Lung (tissue), 12 donors: ENCODE data around the gene MTFR1L. TPM values are rescaled to one million over a fixed set of nuclear protein-coding genes. Genes with fewer than 3 reads are reported as not detected.

ENCODE experiments used
- ATAC-seq: fragments of 200-7000 bp; cut with Tn5 transposase; one replicate; pipeline ENCODE4 v1.9.1; 2020; ENCODE audit warnings: moderate number of reproducible peaks; ENCODE audit not compliant: insufficient read depth, low FRiP score
- DNase-seq, 3 donors: peaks; one replicate each; pipeline ENCODE4 v3.0.0-alpha.2; 2013 to 2017
- H3K27ac ChIP-seq, 2 donors: one replicate each; pipeline ENCODE4 v1.5.1; 2013; ENCODE audit warnings: mild to moderate bottlenecking in 2 of 2, moderate library complexity in 2 of 2, control low read depth in 1 of 2, inconsistent platforms in 1 of 2, low read depth in 1 of 2, low read length in 1 of 2
- H3K27me3 ChIP-seq, 3 donors: one replicate each; pipeline ENCODE4 v1.5.1; 2013; ENCODE audit warnings: low read length in 2 of 3; ENCODE audit not compliant: control insufficient read depth in 3 of 3, insufficient read depth in 3 of 3
- H3K36me3 ChIP-seq, 4 donors: one replicate each; pipeline ENCODE4 v1.5.1; 2013; ENCODE audit warnings: low read length in 4 of 4, mild to moderate bottlenecking in 1 of 4, moderate library complexity in 1 of 4; ENCODE audit not compliant: control insufficient read depth in 4 of 4, insufficient read depth in 4 of 4
- H3K4me1 ChIP-seq, 5 donors: one replicate each; pipeline ENCODE4 v1.5.1; 2013; ENCODE audit warnings: low read length in 5 of 5, mild to moderate bottlenecking in 2 of 5, moderate library complexity in 1 of 5; ENCODE audit not compliant: control insufficient read depth in 5 of 5, insufficient read depth in 5 of 5
- H3K4me3 ChIP-seq: one replicate; pipeline ENCODE4 v1.5.1; 2013; ENCODE audit warnings: mild to moderate bottlenecking, control low read depth, moderate library complexity
- H3K9ac ChIP-seq, 2 donors: one replicate each; pipeline ENCODE4 v1.5.1; 2013; ENCODE audit warnings: low read length in 2 of 2, control low read depth in 1 of 2; ENCODE audit not compliant: insufficient read depth in 1 of 2
- H3K9me3 ChIP-seq, 4 donors: one replicate each; pipeline ENCODE4 v1.5.1; 2013; ENCODE audit warnings: low read length in 3 of 4, mild to moderate bottlenecking in 1 of 4, moderate library complexity in 1 of 4; ENCODE audit not compliant: control insufficient read depth in 4 of 4, insufficient read depth in 3 of 4
- WGBS, 2 donors: extraction: QIAGEN DNeasy Blood & Tissue Kit; methylation state at CpG; one replicate each; pipeline ENCODE4 v1.1.7; 2013; 5-methylcytosine and 5-hydroxymethylcytosine counted together
- polyA plus RNA-seq, 2 donors: library from polyadenylated mRNA; stranded (reverse); fragments of 200-250 nt; gene quantifications; one replicate each; pipeline ENCODE4 v1.2.1, GENCODE V29; 2013
- total RNA-seq, 2 donors: library from RNA; depleted of rRNA in 1 of 2; stranded (reverse); fragments of >200 nt in 1 of 2; gene quantifications; one replicate each; pipeline ENCODE4 v1.2.1, GENCODE V29; 2014 to 2021
- TF ChIP-seq, protein P1 (sequence below): IDR thresholded peaks from 2 replicates; pipeline ENCODE4 v1.5.1; 2012; ENCODE audit warnings: mild to moderate bottlenecking; ENCODE audit errors: control extremely low read depth, extremely low read depth
- donor health status: control.
- donor health status: control.
- donor health status: Bipolar disorder and iron deficiency.
- donor health status: healthy.
- donor health status: DM: yes; HTN: yes; CAD: no.

Gene MTFR1L
- total and polyA plus RNA-seq, 4 donors, result 35.4 to 43.6 (median 38.4) TPM

DNA sequence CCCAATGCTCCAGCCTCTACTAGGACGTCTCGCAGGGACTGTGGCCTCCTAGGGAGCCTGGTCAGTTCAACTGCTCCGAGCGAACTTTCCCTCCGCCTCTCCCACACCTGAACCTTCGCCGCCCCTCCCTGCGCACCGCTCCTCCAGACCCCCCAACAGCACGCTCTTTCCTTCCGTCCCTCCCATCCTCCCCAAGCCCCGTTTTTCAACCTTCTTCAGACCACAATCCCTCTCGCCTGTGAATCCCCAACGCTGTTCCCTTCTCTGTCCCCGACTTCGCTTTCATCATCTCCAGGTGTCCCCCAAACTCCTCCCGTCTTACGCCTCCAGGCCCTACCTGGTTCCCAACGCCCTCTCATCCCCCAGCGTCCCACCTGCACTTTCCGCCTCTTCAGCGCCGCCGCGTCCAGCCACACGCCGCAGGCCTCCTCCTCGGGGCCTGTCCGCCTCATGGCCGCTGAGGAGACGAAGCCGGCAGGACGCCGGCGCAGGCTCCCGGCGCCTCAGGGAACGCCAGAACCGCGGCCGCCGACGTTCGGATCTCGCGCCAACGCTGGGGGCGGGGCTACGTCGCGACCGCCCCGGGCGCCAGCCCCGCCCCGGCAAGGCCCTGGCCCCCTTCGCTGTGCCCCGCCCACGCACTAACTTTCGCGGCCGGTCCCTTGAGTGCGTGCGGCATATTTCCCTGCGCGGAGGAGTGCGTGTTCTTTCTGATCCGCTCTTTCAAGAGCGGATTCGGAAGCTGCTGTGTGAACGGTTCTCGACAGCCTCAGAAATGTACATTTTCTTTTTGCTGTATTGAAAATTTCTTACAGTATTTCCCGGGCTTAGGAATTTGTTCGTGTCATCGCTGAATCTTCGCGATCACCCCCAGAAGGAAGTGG, 39.4 kb downstream of the MTFR1L start, which contains the start of gene AUNIP:
Gene AUNIP (minus strand): TSS at position 552 of the 884 bp plus-strand sequence. CDS start 100 bp downstream, at position 452.
- peak within 1 kb of the TSS; percentile 52 to 74 for H3K27ac ChIP-seq
- H3K9me3 ChIP-seq, result no peaks in the 10 kb centered on the region
- peaks cover 0 to 8% (median 3%) of the 10 kb centered on the region in 5 donors for H3K4me1 ChIP-seq
- peak; percentile 94 for ATAC-seq
- peak; percentile 90 to 92 (median 90) for DNase-seq
- WGBS, 2 donors, result 1 to 2% methylated on average over 68 to 77 of the region's 77 CpGs
- TF ChIP-seq, protein P1, sequence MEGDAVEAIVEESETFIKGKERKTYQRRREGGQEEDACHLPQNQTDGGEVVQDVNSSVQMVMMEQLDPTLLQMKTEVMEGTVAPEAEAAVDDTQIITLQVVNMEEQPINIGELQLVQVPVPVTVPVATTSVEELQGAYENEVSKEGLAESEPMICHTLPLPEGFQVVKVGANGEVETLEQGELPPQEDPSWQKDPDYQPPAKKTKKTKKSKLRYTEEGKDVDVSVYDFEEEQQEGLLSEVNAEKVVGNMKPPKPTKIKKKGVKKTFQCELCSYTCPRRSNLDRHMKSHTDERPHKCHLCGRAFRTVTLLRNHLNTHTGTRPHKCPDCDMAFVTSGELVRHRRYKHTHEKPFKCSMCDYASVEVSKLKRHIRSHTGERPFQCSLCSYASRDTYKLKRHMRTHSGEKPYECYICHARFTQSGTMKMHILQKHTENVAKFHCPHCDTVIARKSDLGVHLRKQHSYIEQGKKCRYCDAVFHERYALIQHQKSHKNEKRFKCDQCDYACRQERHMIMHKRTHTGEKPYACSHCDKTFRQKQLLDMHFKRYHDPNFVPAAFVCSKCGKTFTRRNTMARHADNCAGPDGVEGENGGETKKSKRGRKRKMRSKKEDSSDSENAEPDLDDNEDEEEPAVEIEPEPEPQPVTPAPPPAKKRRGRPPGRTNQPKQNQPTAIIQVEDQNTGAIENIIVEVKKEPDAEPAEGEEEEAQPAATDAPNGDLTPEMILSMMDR, result no peak
- H3K27me3 ChIP-seq, result no peaks in the 10 kb centered on the region
- peaks cover 0 to 10% (median 4%) of the 10 kb centered on the region in 4 donors for H3K36me3 ChIP-seq
- peak within 1 kb of the TSS; percentile 37 for H3K4me3 ChIP-seq
- H3K9ac ChIP-seq, result peak within 1 kb of the TSS; percentile 46 to 87

DNA sequence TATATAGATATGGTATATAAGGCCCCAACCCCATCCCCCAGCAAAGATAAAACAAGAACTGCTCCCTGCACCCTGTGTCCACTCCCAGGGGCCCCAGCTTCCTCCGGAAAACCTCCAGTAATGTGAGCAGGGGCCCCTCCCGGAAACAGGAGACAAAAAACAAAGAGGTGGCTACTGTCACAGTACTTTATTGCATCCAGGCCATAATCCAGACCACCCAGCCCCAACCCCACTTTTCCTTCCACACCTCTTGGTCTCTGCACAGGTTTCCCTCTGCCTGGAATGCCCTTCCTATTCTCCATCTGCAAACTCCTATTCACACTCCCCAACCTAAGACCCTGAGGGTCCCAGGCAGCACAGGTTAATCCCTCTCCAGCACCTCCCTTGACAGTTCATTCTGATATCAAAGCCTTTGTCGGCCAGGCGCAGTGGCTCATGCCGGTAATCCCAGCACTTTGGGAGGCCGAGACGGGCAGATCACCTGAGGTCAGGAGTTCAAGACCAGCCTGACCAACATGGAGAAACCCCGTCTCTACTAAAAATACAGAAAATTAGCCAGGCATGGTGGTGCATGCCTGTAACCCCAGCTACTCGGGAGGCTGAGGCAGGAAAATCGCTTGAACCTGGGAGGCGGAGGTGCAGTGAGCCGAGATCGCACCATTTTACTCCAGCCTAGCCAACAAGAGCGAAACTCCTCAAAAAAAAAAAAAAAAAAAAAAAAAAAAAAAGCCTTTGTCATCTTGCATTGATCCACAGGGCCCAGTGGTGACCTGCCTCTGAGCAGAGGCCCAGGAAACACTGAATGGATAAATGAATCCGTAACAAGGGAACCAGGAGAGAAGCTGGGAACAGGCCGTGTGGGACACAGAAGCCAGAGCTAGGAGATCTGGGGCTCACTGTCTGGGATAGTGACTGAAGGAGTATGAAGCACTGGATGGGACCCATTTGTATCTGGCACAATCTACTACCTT, 41.8 kb downstream of the MTFR1L start:
- H3K4me3 ChIP-seq, result no peak overlapping the region
- TF ChIP-seq, protein P1, result no peak
- H3K9me3 ChIP-seq, result no peaks in the 10 kb centered on the region
- H3K27me3 ChIP-seq, result no peaks in the 10 kb centered on the region
- H3K36me3 ChIP-seq, result peaks cover 0 to 10% (median 4%) of the 10 kb centered on the region in 4 donors
- H3K27ac ChIP-seq, result no peak overlapping the region
- ATAC-seq, result no peak
- H3K4me1 ChIP-seq, result peaks cover 0 to 8% (median 3%) of the 10 kb centered on the region in 5 donors
- no peak overlapping the region for H3K9ac ChIP-seq
- DNase-seq, result peak in 2 of 3 donors; percentile 22 to 38
- WGBS, 2 donors, result 52 to 63% methylated on average over 16 of the region's 16 CpGs

DNA sequence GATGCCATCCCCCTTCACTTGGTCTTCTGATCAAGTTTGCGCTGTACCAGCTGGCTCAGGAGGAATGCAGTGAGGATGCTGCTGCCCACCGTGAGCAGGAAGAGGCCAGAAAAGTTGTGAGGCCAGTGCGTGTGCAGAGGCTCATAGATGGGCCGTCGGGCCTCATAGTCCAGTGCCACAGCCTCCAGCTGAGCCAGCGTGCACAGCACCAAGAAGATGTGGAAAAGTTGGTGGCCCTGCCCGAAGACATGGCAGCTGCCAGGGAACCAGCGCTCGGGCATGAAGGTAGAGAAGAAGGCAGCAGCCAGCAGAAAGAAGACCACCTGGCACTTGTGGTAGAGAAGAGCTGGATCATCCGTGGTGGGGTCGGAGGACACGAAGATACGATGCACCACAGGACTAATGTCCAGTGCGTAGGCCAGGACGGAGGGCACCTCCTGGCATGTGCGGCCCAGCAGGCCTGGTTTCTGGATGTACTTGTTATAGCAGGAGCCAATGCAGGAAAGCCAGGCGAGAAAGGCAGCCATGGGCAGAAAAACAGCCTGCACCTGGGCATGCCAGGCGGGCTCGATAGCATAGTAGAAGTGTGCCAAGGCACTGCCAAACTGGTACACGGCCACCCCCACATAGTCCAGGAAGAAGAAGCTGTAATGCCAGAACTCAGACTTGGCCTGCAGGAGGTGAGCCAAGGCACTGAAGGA, 43.2 kb downstream of the MTFR1L start:
- TF ChIP-seq, protein P1, result no peak
- 91 to 96% methylated on average over 20 of the region's 20 CpGs for WGBS, 2 donors
- H3K4me3 ChIP-seq, result no peak overlapping the region
- H3K4me1 ChIP-seq, result peaks cover 0 to 8% (median 3%) of the 10 kb centered on the region in 5 donors
- ATAC-seq (no peak), DNase-seq (no peak)
- H3K27ac ChIP-seq, result no peak overlapping the region
- no peak overlapping the region for H3K9ac ChIP-seq
- H3K36me3 ChIP-seq, result peaks cover 0 to 10% (median 4%) of the 10 kb centered on the region in 4 donors
- no peaks in the 10 kb centered on the region for H3K27me3 ChIP-seq
- H3K9me3 ChIP-seq, result no peaks in the 10 kb centered on the region
